Cardiac muscle cell (in vitro differentiated cells and primary cell): ENCODE results near the gene CEP97. TPM values are rescaled to one million over a fixed set of nuclear protein-coding genes. Genes with fewer than 3 reads are reported as not detected.

Experiments used
- DNase-seq, 2 donors: peaks; one replicate each; pipeline versions ENCODE4 v3.0.0 to v3.0.0-alpha.2; 2010 to 2017; ENCODE audit warnings: low read depth in 1 of 2, low spot score in 1 of 2
- H3K27ac ChIP-seq: fragments of 200-600 bp; sonication (generic); 2 replicates; pipeline ENCODE4 v1.5.1; 2016
- H3K27me3 ChIP-seq: fragments of 200-600 bp; sonication (generic); 2 replicates; pipeline ENCODE4 v1.6.0; 2016; ENCODE audit warnings: control low read depth
- H3K36me3 ChIP-seq: fragments of 200-600 bp; sonication (generic); 2 replicates; pipeline ENCODE4 v1.5.1; 2016; ENCODE audit warnings: control low read depth
- H3K4me1 ChIP-seq: fragments of 200-600 bp; sonication (generic); 2 replicates; pipeline ENCODE4 v1.8.1; 2017; ENCODE audit warnings: low read depth, mild to moderate bottlenecking, mixed run types
- H3K4me3 ChIP-seq: fragments of 200-600 bp; sonication (generic); 2 replicates; pipeline ENCODE4 v1.5.1; 2016; ENCODE audit warnings: mild to moderate bottlenecking
- H3K9me3 ChIP-seq: fragments of 200-600 bp; sonication (generic); 2 replicates; pipeline ENCODE4 v1.5.1; 2017; ENCODE audit warnings: low read depth, mild to moderate bottlenecking, control low read depth
- polyA plus RNA-seq: library from polyadenylated mRNA; unstranded; fragments of >200 nt; fragmentation: Nextera tagmentation; extraction: Ambion mirVana; gene quantifications from 2 replicates; pipeline ENCODE4 v1.2.1, GENCODE V29; 2016
- total RNA-seq: library from RNA; depleted of rRNA; stranded (reverse); fragments of >200 nt; gene quantifications from 2 replicates; pipeline ENCODE4 v1.2.3, GENCODE V29; 2016
- TF ChIP-seq, protein P1 (sequence below): IDR thresholded peaks from 2 replicates; pipeline ENCODE4 v1.5.1; 2012; ENCODE audit warnings: low read depth, mild to moderate bottlenecking, low read length

Gene CEP97
- total and polyA plus RNA-seq, 2 experiments from 2014 or later, result 3.4 to 20.4 TPM

- no peaks in the 10 kb centered on the region for H3K9me3 ChIP-seq
- TF ChIP-seq, protein P1, sequence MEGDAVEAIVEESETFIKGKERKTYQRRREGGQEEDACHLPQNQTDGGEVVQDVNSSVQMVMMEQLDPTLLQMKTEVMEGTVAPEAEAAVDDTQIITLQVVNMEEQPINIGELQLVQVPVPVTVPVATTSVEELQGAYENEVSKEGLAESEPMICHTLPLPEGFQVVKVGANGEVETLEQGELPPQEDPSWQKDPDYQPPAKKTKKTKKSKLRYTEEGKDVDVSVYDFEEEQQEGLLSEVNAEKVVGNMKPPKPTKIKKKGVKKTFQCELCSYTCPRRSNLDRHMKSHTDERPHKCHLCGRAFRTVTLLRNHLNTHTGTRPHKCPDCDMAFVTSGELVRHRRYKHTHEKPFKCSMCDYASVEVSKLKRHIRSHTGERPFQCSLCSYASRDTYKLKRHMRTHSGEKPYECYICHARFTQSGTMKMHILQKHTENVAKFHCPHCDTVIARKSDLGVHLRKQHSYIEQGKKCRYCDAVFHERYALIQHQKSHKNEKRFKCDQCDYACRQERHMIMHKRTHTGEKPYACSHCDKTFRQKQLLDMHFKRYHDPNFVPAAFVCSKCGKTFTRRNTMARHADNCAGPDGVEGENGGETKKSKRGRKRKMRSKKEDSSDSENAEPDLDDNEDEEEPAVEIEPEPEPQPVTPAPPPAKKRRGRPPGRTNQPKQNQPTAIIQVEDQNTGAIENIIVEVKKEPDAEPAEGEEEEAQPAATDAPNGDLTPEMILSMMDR, result no peak
- no peaks in the 10 kb centered on the region for H3K36me3 ChIP-seq
- H3K4me1 ChIP-seq, result peaks cover 5% of the 10 kb centered on the region
- no peak overlapping the region for H3K27ac ChIP-seq
- DNase-seq, result peak in 1 of 2 donors; percentile 40
- H3K27me3 ChIP-seq, result no peaks in the 10 kb centered on the region
- H3K4me3 ChIP-seq, result no peak overlapping the region
Observed at GRCh38 chr3:101719604-101720185, 4.7 kb upstream of the CEP97 start.

DNA sequence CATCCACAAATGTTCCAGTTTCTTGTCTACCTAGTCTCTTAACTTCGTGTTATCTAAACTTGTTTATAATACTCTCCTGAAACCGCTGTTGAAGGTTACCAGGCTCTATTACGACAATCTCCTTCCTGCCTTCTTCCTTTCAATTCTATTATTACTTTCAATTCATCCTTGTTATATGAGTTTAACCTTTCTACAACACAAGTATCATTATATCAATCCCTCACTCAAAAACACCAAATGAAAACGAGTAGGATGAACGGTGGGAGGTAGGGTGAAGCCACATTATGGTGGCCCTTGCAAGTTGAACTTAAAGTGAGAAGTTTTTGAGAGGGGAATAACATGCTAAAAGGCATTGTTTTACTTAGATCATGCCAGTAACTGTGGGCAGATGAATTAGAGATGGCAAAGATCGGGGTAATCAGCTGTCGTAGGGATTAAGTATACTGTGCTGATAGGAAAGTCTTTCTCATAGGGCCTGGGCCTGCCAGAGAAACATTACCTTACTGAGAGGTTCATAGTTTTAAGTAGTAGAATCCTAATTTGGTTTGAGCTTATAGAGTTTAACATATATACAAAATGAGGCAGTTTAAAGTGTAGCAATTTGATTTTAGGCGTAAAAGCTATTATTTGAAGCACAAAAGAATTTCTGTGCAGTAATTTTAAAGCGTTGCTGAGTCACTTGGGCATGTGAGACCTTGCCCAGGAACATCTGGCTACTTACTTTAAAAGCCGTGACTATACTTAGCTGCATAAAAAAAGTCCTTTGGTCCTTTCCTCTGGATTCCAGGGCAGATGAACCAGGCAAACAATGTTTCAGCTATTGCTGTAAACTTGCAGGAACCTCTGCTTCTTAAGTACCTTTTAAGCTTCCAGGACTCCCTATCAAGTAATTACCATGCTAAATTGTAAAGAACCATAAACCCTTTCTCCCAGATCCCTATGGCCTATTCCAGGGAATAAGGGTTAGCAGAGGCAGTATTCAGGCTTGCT, 3.3 kb upstream of the CEP97 start:
- Histone ChIP-seq H3K27me3 (no peaks in the 10 kb centered on the region), H3K36me3 (no peaks in the 10 kb centered on the region), H3K4me3 (no peak overlapping the region), H3K27ac (peak overlapping the region; percentile 66), H3K9me3 (no peaks in the 10 kb centered on the region), H3K4me1 (peaks cover 10% of the 10 kb centered on the region)
- no peak for DNase-seq
- TF ChIP-seq, protein P1, result no peak

DNA sequence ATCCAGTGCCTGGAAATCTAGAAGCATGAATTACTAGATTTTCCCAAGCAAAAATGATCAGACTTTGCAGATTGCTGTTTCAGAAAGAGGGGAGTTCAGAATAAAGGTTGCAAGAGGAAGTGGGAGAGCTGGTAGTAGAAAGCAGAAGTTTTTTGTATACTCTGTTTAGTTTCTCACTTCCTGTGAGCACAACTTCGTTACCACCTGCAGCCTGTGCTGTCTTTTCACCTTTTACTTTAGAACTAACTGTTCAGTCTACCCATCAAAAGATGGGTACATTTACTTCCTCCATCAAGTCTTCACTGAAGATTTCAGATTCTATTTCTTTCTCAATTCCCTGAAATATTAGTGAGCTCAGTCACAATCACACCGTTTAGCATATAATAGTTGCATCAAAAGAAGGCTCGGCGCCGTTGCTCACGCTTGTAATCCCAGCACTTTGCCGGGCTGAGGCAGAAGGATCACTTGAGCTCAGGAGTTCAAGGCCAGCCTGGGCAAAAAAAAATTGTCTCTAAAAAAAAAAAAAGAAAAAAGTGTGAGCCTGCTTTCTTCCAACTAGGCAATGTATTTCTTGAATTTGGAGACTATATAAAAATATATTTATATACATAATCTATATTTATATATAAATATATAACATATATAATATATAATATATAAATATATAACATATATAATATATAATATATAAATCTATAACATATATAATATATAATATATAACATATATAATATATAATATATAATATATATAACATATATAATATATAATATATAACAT, 1.8 kb upstream of the CEP97 start:
- Histone ChIP-seq H3K9me3 (no peaks in the 10 kb centered on the region), H3K36me3 (peaks cover 6% of the 10 kb centered on the region), H3K4me3 (no peak overlapping the region), H3K4me1 (peaks cover 10% of the 10 kb centered on the region), H3K27ac (no peak overlapping the region), H3K27me3 (no peaks in the 10 kb centered on the region)
- TF ChIP-seq, protein P1, result no peak
- no peak for DNase-seq

DNA sequence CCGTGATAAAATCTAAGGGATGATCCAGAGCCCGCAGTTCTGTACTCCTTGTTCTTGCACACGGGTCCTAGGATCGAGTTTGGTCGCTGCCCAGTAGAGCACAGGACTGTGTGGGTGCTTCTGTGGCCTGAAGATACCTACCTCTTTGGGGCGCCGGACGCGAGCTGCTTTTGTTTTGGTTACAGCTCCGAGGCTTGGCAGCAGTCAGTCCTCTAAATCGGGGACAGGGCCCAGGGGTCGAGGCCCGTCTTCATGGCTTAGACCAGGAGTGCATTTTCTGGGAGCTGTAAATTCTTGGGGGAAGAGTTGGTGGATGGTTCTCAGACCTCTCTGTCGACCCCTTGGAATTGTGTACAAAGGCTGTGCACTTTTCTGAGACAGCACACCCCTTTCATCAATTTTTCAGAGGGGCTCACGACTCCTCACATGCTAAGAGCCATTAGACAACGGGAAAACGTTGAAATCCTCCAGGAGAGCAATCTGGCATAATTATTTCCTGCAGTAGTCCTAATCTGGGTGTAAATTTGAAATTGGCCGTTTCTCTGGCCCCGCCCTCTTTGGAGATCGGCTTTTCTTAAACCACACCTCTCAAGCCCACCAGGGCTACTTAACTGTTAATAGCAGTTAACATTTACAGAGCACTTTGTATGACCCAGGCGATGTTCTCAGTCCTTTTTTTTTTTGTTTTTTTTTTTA, 928 bp downstream of the CEP97 start:
- TF ChIP-seq, protein P1, result no peak
- peak; percentile 18 to 50 for DNase-seq
- H3K27ac ChIP-seq, result peak overlapping the region; percentile 7

GRCh38 chr3:101725890-101726275, 1.5 kb downstream of the CEP97 start:
- Histone ChIP-seq H3K27me3 (no peaks in the 10 kb centered on the region), H3K27ac (no peak overlapping the region), H3K36me3 (peaks cover 25% of the 10 kb centered on the region), H3K9me3 (no peaks in the 10 kb centered on the region), H3K4me3 (peak overlapping the region; percentile 61), H3K4me1 (peaks cover 10% of the 10 kb centered on the region)
- no peak for DNase-seq
- TF ChIP-seq, protein P1, result no peak

More for the DNA sequence above, 928 bp downstream of the CEP97 start:
- Histone ChIP-seq H3K36me3 (peaks cover 25% of the 10 kb centered on the region), H3K27me3 (no peaks in the 10 kb centered on the region), H3K4me1 (peaks cover 10% of the 10 kb centered on the region), H3K9me3 (no peaks in the 10 kb centered on the region), H3K4me3 (peak overlapping the region; percentile 61)
